Muscle of leg (tissue), 11 donors: ENCODE results near the gene TSPOAP1. TPM values are rescaled to one million over a fixed set of nuclear protein-coding genes. Genes with fewer than 3 reads are reported as not detected.

Source experiments
- DNase-seq: peaks from one replicate; pipeline ENCODE4 v3.0.0; 2013
- H3K27ac ChIP-seq: one replicate; pipeline ENCODE4 v1.5.1; 2013; ENCODE audit warnings: mild to moderate bottlenecking, low read length, control low read depth
- H3K27me3 ChIP-seq: one replicate; pipeline ENCODE4 v1.6.1; 2013; ENCODE audit warnings: low read length; ENCODE audit not compliant: control insufficient read depth, insufficient read depth
- H3K36me3 ChIP-seq: one replicate; pipeline ENCODE4 v1.6.1; 2013; ENCODE audit warnings: low read length; ENCODE audit not compliant: control insufficient read depth, insufficient read depth
- H3K4me1 ChIP-seq: one replicate; pipeline ENCODE4 v1.6.1; 2013; ENCODE audit warnings: low read length; ENCODE audit not compliant: control insufficient read depth, insufficient read depth
- H3K4me3 ChIP-seq: one replicate; pipeline ENCODE4 v1.5.1; 2013; ENCODE audit warnings: low read length, control low read depth
- H3K9me3 ChIP-seq: replicated peaks from 2 replicates; pipeline ENCODE4 v1.6.1; 2013; ENCODE audit warnings: low read depth, low read length; ENCODE audit not compliant: control insufficient read depth
- WGBS: methylation state at CpG from one replicate; pipeline ENCODE4 v1.1.5; 2013; ENCODE audit warnings: missing lambda C conversion rate; ENCODE audit not compliant: insufficient coverage; 5-methylcytosine and 5-hydroxymethylcytosine counted together
- polyA plus RNA-seq, 8 donors: library from polyadenylated mRNA; unstranded; fragments of 120-200 nt; gene quantifications; one replicate each; pipeline versions ENCODE4 v1.2.1 to v1.2.3, GENCODE V29; 2013; ENCODE audit warnings: inconsistent platforms in 1 of 8, low replicate concordance in 1 of 8; ENCODE audit not compliant: insufficient read length in 8 of 8, insufficient read depth in 1 of 8
- total RNA-seq: library from RNA; stranded (reverse); fragments of 120-200 nt; gene quantifications from one replicate; pipeline ENCODE4 v1.2.4, GENCODE V29; 2013

TSPOAP1 gene
- total and polyA plus RNA-seq, 9 donors: 3.6 to 7.4 (median 4.8) TPM

DNA sequence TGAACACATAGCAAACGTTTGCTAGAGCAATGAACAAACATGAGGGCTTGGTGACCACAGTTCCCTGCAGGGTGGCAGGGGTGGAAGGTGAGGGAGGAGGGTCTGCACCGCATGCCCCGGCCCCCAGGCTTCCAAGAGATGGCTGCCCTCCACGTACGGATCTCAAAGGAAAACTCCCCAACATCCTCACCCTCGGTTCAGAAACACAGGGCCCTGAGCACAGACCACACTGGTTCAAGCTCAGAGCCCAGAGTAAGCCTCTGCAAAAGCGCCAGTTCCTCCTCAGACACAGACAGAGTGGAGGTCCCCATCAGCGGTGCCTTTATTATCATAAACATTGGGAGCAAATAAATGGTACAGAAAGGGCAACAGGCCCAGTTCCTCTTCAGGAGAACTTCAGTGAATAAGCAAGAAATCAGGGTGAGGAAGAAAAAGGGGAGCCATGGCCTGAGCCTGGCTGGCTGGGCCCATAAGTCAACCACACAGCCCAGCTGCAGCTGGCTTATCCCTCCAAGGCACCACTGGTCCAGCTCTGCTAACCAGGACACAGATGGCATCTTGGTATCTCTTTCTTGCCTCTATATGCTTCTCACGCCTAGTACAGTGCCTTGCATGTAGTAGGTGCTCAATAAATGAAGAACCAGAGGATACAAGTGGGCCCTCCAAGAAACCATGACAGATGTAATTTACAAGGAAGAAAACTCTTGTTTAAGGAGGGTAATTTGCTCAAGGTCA, 58.9 kb downstream of the TSPOAP1 start:
- WGBS: 71% methylated on average over 1 of the region's 9 CpGs
- Histone ChIP-seq H3K4me3 (no peak overlapping the region), H3K9me3 (no peaks in the 10 kb centered on the region), H3K27me3 (peaks cover 5% of the 10 kb centered on the region), H3K36me3 (no peaks in the 10 kb centered on the region), H3K27ac (no peak overlapping the region), H3K4me1 (no peaks in the 10 kb centered on the region)
- no peak for DNase-seq

GRCh38 chr17:58268774-58269556, 59.6 kb downstream of the TSPOAP1 start:
- H3K27me3 ChIP-seq: peaks cover 6% of the 10 kb centered on the region
- no peak overlapping the region for H3K4me3 ChIP-seq
- no peaks in the 10 kb centered on the region for H3K36me3 ChIP-seq
- H3K4me1 ChIP-seq: no peaks in the 10 kb centered on the region
- H3K27ac ChIP-seq: no peak overlapping the region
- H3K9me3 ChIP-seq: no peaks in the 10 kb centered on the region
- DNase-seq: no peak
- 70% methylated on average over 2 of the region's 6 CpGs for WGBS

DNA sequence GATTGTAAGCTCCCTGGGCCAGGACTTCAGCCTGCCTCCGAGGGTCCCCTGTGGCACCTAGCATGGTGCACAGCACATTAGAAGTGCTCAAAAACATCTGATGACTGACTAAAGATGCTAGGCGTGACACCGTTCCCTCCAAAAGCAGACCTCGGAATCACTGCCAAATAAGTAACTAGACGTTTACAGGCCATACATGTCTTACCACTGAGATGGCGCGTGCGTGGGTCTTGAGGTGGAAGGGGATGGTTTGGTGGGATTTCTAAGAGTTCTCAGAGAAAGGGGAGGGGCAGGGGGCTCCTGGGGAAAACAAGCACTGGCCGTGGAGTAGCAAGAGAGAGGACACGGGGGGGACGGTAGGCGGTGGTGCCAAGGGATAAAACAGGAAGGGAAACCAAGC, 60.3 kb downstream of the TSPOAP1 start:
- peaks cover 6% of the 10 kb centered on the region for H3K27me3 ChIP-seq
- 87% methylated on average over 3 of the region's 12 CpGs for WGBS
- H3K9me3 ChIP-seq: no peaks in the 10 kb centered on the region
- H3K4me3 ChIP-seq: no peak overlapping the region
- DNase-seq: no peak
- no peaks in the 10 kb centered on the region for H3K4me1 ChIP-seq
- no peaks in the 10 kb centered on the region for H3K36me3 ChIP-seq
- no peak overlapping the region for H3K27ac ChIP-seq

DNA sequence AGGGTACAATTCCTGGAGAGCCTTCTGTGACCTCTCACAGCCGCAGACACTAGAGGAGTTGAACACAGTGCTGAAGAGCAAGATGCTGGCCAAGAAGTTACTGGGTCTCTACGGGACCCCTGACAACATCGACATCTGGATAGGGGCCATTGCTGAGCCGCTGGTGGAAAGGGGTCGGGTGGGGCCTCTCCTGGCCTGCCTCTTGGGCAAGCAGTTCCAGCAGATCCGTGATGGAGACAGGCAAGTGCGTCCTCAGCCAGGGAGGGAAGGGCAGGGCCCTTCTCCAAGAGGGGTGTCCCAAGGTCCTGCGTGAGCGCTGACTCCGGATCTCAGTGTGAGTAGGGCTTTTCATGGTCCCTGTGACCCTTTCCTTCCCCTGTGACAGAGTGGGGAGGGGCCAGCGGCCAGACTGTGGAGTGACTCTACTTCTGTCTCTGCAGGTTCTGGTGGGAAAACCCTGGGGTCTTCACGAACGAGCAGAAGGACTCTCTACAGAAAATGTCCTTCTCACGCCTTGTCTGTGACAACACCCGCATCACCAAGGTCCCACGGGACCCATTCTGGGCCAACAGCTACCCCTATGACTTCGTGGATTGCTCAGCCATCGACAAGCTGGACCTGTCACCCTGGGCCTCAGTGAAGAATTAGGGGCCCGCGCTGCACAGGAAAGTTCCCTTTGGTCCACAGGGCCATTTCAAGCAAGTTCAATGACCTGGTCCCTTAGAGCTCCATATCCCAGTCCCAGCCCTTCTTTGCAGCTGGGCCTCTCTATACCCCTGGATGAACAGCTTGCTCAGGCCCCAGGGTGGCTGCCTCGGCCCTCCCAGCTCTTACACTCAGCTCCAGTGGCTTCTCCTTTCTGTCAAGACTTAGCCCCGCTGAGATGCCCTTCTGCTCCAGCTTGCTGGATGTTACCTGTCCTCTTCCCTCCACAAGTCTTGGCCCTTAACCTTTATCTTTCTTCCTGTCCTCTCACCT, 61.0 kb downstream of the TSPOAP1 start:
- DNase-seq: peak; percentile 24
- no peak overlapping the region for H3K27ac ChIP-seq
- H3K4me3 ChIP-seq: no peak overlapping the region
- 59% methylated on average over 21 of the region's 22 CpGs for WGBS
- peaks cover 6% of the 10 kb centered on the region for H3K27me3 ChIP-seq
- no peaks in the 10 kb centered on the region for H3K9me3 ChIP-seq
- no peaks in the 10 kb centered on the region for H3K4me1 ChIP-seq
- H3K36me3 ChIP-seq: no peaks in the 10 kb centered on the region

DNA sequence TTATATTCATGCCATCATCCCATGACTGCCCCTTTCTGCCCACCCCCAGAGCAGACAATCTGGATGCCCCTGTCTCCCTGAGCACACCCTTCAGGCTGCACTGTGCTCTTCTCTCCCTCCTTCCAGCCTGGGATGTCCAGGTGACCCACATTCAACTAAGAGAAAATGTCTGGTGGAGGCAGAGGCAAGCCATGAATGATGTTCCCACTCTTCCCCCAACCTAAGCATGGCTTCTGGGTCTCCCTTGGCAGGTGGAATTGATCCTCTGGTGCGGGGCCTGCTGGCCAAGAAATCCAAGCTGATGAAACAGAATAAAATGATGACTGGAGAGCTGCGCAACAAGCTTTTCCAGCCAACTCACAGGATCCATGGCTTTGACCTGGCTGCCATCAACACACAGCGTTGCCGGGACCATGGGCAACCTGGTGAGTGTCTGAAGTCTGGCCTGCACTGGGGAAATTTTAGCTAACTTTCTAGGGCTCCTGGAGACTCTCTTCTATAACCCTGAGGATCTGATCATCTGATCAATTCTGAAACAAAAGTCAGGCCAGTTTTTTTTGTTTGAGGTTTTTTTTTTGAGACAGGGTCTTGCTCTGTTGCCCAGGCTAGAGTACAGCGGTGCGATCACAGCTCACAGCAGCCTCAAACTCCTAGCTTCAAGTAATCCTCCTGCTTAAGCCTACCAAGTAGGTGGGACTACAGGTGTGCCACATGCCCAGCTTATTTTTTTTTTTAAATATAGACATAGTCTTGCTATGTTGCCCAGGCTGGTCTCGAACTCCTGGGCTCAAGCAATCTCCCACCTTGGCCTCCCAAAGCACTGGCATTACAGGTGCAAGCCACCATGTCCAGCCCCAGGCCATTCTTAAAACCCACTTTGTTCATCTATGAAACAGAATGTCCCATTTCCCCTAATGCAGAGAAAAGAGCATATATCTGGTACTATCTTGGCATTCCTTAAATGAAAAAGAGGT, 62.4 kb downstream of the TSPOAP1 start:
- no peak overlapping the region for H3K27ac ChIP-seq
- peaks cover 8% of the 10 kb centered on the region for H3K27me3 ChIP-seq
- no peaks in the 10 kb centered on the region for H3K4me1 ChIP-seq
- no peaks in the 10 kb centered on the region for H3K36me3 ChIP-seq
- H3K9me3 ChIP-seq: no peaks in the 10 kb centered on the region
- no peak overlapping the region for H3K4me3 ChIP-seq
- 92% methylated on average over 5 of the region's 7 CpGs for WGBS
- DNase-seq: no peak

- H3K27me3 ChIP-seq: peaks cover 8% of the 10 kb centered on the region
- no peak overlapping the region for H3K27ac ChIP-seq
- H3K36me3 ChIP-seq: no peaks in the 10 kb centered on the region
- no peaks in the 10 kb centered on the region for H3K9me3 ChIP-seq
- WGBS: 82% methylated on average over 2 of the region's 4 CpGs
- DNase-seq: no peak
- H3K4me3 ChIP-seq: no peak overlapping the region
- no peaks in the 10 kb centered on the region for H3K4me1 ChIP-seq
Observed at GRCh38 chr17:58265271-58265670, 63.3 kb downstream of the TSPOAP1 start.

DNA sequence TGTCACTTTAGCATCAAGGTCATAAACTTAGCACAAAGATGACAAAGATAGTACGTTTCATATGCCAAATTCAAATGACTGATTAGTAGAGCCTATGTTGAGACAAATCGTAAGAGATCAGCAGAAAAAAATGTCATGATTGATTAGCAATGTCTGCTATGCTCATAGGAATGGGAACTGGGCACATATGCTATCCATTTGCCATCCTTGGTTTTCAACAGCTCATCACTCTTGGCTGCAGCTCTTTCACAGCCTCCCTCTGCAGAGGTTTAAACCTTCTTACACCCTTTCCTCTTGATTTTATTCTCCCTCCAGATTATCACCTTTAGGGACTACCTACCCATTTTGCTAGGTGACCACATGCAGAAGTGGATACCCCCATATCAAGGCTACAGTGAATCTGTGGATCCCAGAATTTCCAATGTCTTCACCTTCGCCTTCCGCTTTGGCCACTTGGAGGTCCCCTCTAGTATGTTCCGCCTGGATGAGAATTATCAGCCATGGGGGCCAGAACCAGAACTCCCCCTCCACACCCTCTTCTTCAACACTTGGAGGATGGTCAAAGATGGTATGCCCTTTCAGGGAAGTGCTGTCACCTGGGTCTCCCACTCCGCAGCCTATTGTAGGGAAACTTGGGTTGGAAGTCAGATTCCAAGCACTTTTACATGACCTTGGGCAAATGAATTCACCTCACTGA, 64.0 kb downstream of the TSPOAP1 start:
- Histone ChIP-seq H3K36me3 (no peaks in the 10 kb centered on the region), H3K4me3 (no peak overlapping the region), H3K4me1 (no peaks in the 10 kb centered on the region), H3K27ac (no peak overlapping the region), H3K27me3 (peaks cover 8% of the 10 kb centered on the region), H3K9me3 (no peaks in the 10 kb centered on the region)
- no peak for DNase-seq
- WGBS: 100% methylated on average over 1 of the region's 6 CpGs

DNA sequence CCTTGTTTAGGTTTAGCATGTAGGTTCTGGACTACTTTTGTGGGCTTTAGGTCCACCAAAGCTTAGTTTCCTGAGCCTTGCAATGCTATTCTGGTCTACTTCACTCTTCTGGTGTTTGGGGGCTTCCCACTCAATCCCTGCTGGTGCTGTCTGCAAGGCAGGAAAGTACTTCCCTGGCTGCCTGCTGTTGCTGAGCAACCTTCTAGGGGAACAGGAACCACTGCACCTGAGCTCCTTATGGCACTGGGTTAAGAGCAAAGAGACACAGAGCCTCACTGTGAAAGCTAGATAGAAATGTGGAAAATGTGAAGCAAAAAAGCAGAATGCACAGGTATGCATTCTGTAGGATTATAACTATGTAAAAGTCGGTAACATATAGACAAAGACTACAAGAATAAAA, 64.8 kb downstream of the TSPOAP1 start:
- Histone ChIP-seq H3K27me3 (peaks cover 8% of the 10 kb centered on the region), H3K36me3 (no peaks in the 10 kb centered on the region), H3K9me3 (no peaks in the 10 kb centered on the region), H3K4me1 (no peaks in the 10 kb centered on the region), H3K27ac (no peak overlapping the region), H3K4me3 (no peak overlapping the region)
- WGBS: no CpG with 5 or more reads among the region's 1 CpG
- DNase-seq: no peak

GRCh38 chr17:58262149-58262548, 66.4 kb downstream of the TSPOAP1 start:
- Histone ChIP-seq H3K27ac (no peak overlapping the region), H3K4me1 (no peaks in the 10 kb centered on the region), H3K9me3 (no peaks in the 10 kb centered on the region), H3K27me3 (peaks cover 8% of the 10 kb centered on the region), H3K36me3 (no peaks in the 10 kb centered on the region), H3K4me3 (no peak overlapping the region)
- no peak for DNase-seq
- WGBS: 92% methylated on average over 5 of the region's 11 CpGs
